Ectodermal cell (in vitro differentiated cells): ENCODE results near the gene PIK3R2.

Experiments used
- H3K27ac ChIP-seq: 2 replicates; pipeline ENCODE4 v1.7.0; 2013; ENCODE audit warnings: mild to moderate bottlenecking, low read depth, low read length; ENCODE audit not compliant: insufficient read depth, poor library complexity, severe bottlenecking
- H3K27me3 ChIP-seq: 2 replicates; pipeline ENCODE4 v1.7.0; 2013; ENCODE audit warnings: mild to moderate bottlenecking, low read length; ENCODE audit not compliant: insufficient read depth, control insufficient read depth, poor library complexity, severe bottlenecking
- H3K36me3 ChIP-seq: one replicate; pipeline ENCODE4 v1.7.0; 2013; ENCODE audit warnings: low read length; ENCODE audit not compliant: control insufficient read depth, insufficient read depth
- H3K4me1 ChIP-seq: one replicate; pipeline ENCODE4 v1.7.0; 2013; ENCODE audit warnings: low read length; ENCODE audit not compliant: control insufficient read depth, insufficient read depth
- H3K4me3 ChIP-seq: 2 replicates; pipeline ENCODE4 v1.7.0; 2013; ENCODE audit warnings: low read depth, low read length, control low read depth; ENCODE audit not compliant: insufficient read depth
- H3K9me3 ChIP-seq: 2 replicates; pipeline ENCODE4 v1.7.0; 2013; ENCODE audit warnings: mild to moderate bottlenecking, low read length, moderate library complexity; ENCODE audit not compliant: control insufficient read depth
- WGBS, 2 experiments: methylation state at CpG; one replicate each; pipeline ENCODE4 v1.1.7; 2013; ENCODE audit warnings: missing lambda C conversion rate in 2 of 2; 5-methylcytosine and 5-hydroxymethylcytosine counted together

The PIK3R2 gene

GRCh38 chr19:18190278-18190677 lies 37.3 kb downstream of the PIK3R2 start:
- H3K9me3 ChIP-seq, result no peaks in the 10 kb centered on the region
- no peaks in the 10 kb centered on the region for H3K27me3 ChIP-seq
- peaks cover 11% of the 10 kb centered on the region for H3K4me1 ChIP-seq
- 89% methylated on average over 4 of the region's 4 CpGs for WGBS, 2 experiments
- no peaks in the 10 kb centered on the region for H3K36me3 ChIP-seq
- H3K4me3 ChIP-seq, result no peak overlapping the region
- H3K27ac ChIP-seq, result no peak overlapping the region

GRCh38 chr19:18191640-18192062 lies 38.7 kb downstream of the PIK3R2 start:
- Histone ChIP-seq H3K4me1 (peaks cover 11% of the 10 kb centered on the region), H3K9me3 (no peaks in the 10 kb centered on the region), H3K36me3 (no peaks in the 10 kb centered on the region), H3K27me3 (no peaks in the 10 kb centered on the region), H3K4me3 (peak overlapping the region; percentile 22), H3K27ac (no peak overlapping the region)
- WGBS, 2 experiments, result 91 to 93% methylated on average over 5 of the region's 5 CpGs

- Histone ChIP-seq H3K36me3 (no peaks in the 10 kb centered on the region), H3K27me3 (no peaks in the 10 kb centered on the region), H3K27ac (peak within 1 kb of the TSS; percentile 83), H3K4me3 (peak within 1 kb of the TSS; percentile 95), H3K9me3 (no peaks in the 10 kb centered on the region), H3K4me1 (peaks cover 11% of the 10 kb centered on the region)
- WGBS, 2 experiments, result 0 to 1% methylated on average over 74 of the region's 74 CpGs
These were observed 39.9 kb downstream of the PIK3R2 start, which contains the start of gene MPV17L2 for GRCh38 chr19:18192673-18193387. TSS of gene MPV17L2 (plus strand) at chr19:18193218. CDS start at chr19:18193282, 64 bp downstream.

GRCh38 chr19:18193388-18194180 lies 40.6 kb downstream of the PIK3R2 start:
- Histone ChIP-seq H3K4me3 (peak overlapping the region; percentile 95), H3K4me1 (peaks cover 11% of the 10 kb centered on the region), H3K27me3 (no peaks in the 10 kb centered on the region), H3K9me3 (no peaks in the 10 kb centered on the region), H3K36me3 (no peaks in the 10 kb centered on the region), H3K27ac (peak overlapping the region; percentile 11)
- 8 to 9% methylated on average over 46 of the region's 46 CpGs for WGBS, 2 experiments

- Histone ChIP-seq H3K27ac (no peak overlapping the region), H3K4me3 (peak overlapping the region; percentile 95), H3K27me3 (no peaks in the 10 kb centered on the region), H3K9me3 (no peaks in the 10 kb centered on the region), H3K4me1 (peaks cover 11% of the 10 kb centered on the region), H3K36me3 (no peaks in the 10 kb centered on the region)
- 81 to 83% methylated on average over 12 of the region's 12 CpGs for WGBS, 2 experiments
These were observed 41.2 kb downstream of the PIK3R2 start for GRCh38 chr19:18194181-18194530.

GRCh38 chr19:18194554-18195238 lies 41.7 kb downstream of the PIK3R2 start:
- H3K4me3 ChIP-seq, result no peak overlapping the region
- no peaks in the 10 kb centered on the region for H3K9me3 ChIP-seq
- H3K27me3 ChIP-seq, result no peaks in the 10 kb centered on the region
- 62% methylated on average over 26 to 27 of the region's 27 CpGs for WGBS, 2 experiments
- H3K36me3 ChIP-seq, result no peaks in the 10 kb centered on the region
- peaks cover 11% of the 10 kb centered on the region for H3K4me1 ChIP-seq
- H3K27ac ChIP-seq, result no peak overlapping the region

- H3K36me3 ChIP-seq, result no peaks in the 10 kb centered on the region
- H3K27ac ChIP-seq, result no peak overlapping the region
- H3K4me1 ChIP-seq, result peaks cover 11% of the 10 kb centered on the region
- WGBS, 2 experiments, result 95 to 97% methylated on average over 7 of the region's 7 CpGs
- H3K9me3 ChIP-seq, result no peaks in the 10 kb centered on the region
- H3K4me3 ChIP-seq, result no peak overlapping the region
- H3K27me3 ChIP-seq, result no peaks in the 10 kb centered on the region
These were observed 43.5 kb downstream of the PIK3R2 start for GRCh38 chr19:18196511-18196845.

- Histone ChIP-seq H3K36me3 (no peaks in the 10 kb centered on the region), H3K27me3 (peaks cover 2% of the 10 kb centered on the region), H3K27ac (no peak overlapping the region), H3K4me1 (peaks cover 7% of the 10 kb centered on the region), H3K9me3 (no peaks in the 10 kb centered on the region), H3K4me3 (no peak overlapping the region)
- WGBS, 2 experiments, result 93 to 94% methylated on average over 18 of the region's 18 CpGs
These were observed 44.3 kb downstream of the PIK3R2 start for GRCh38 chr19:18197306-18197705.

GRCh38 chr19:18197941-18198340 lies 45.0 kb downstream of the PIK3R2 start:
- H3K9me3 ChIP-seq, result no peaks in the 10 kb centered on the region
- WGBS, 2 experiments, result 82 to 84% methylated on average over 6 of the region's 6 CpGs

GRCh38 chr19:18198374-18198773 lies 45.4 kb downstream of the PIK3R2 start:
- WGBS, 2 experiments, result 92 to 93% methylated on average over 6 of the region's 6 CpGs
- H3K27me3 ChIP-seq, result peaks cover 12% of the 10 kb centered on the region
- no peak overlapping the region for H3K4me3 ChIP-seq
- H3K9me3 ChIP-seq, result no peaks in the 10 kb centered on the region
- H3K4me1 ChIP-seq, result peaks cover 13% of the 10 kb centered on the region
- no peaks in the 10 kb centered on the region for H3K36me3 ChIP-seq
- no peak overlapping the region for H3K27ac ChIP-seq

More at GRCh38 chr19:18197941-18198340, 45.0 kb downstream of the PIK3R2 start:
- Histone ChIP-seq H3K36me3 (no peaks in the 10 kb centered on the region), H3K27me3 (peaks cover 8% of the 10 kb centered on the region), H3K27ac (no peak overlapping the region), H3K4me3 (no peak overlapping the region), H3K4me1 (peaks cover 8% of the 10 kb centered on the region)
